GM12878 (cell line): ENCODE results near the gene PI4KA.

Experiments
- CTCF ChIP-seq, 3 experiments: IDR thresholded peaks in 2 of 3; conservative IDR thresholded peaks in 1 of 3; 2 replicates each; pipeline ENCODE4 v1.5.1; 2011; ENCODE audit warnings: low read depth in 3 of 3, low read length in 3 of 3, mild to moderate bottlenecking in 3 of 3, control low read depth in 2 of 3, moderate library complexity in 2 of 3, inconsistent platforms in 1 of 3, mixed read lengths in 1 of 3; ENCODE audit not compliant: control insufficient read depth in 2 of 3, insufficient read depth in 1 of 3; ENCODE audit errors: extremely low read depth in 1 of 3
- EZH2 ChIP-seq: IDR thresholded peaks from 2 replicates; pipeline ENCODE4 v1.6.1; 2012; ENCODE audit warnings: low read depth, mild to moderate bottlenecking, control low read depth, inconsistent platforms, low read length, borderline replicate concordance; ENCODE audit not compliant: control insufficient read depth
- NFIC ChIP-seq: IDR thresholded peaks from 2 replicates; pipeline ENCODE4 v1.6.1; 2012; ENCODE audit warnings: low read depth, mild to moderate bottlenecking, inconsistent platforms, low read length, moderate library complexity
- YY1 ChIP-seq: IDR thresholded peaks from 2 replicates; pipeline ENCODE4 v1.6.1; 2011; ENCODE audit warnings: low read depth, mild to moderate bottlenecking, low read length

DNA sequence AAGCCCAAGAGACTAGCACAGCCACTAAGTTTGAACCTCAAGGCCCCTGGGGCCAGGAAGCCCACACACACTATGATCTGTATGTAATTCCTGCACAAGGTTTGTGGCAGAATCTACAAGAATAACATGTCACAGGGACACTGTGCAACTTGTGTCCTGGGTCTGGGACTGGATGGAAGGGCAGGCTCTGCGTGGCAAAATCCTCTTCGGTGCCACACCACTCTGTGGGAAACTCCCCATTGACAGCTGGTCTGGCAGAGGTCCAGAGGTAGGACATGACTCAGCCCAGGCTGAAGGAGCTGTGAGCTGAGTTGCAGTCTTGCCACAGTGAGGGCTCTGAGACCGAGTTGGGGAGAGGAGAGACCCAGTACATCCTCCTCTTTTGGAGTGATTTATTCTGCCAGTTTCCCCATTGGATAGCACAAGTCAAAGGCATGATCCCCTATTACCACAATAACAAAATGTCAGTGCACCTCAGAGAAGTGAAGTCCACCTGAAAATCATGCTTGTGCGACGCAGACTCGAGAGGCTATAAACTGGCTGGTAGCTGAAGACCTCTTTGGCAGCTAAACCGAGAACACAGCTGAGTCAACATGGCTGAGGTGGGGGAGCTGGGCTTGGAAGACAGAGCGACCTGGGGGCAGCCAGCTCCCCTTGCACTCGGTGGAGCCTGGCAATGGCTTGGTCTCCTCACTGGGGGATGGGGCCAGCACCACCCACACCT is 108.0 kb downstream of the PI4KA start:
- TF ChIP-seq NFIC (no peak), CTCF (IDR thresholded peaks at IDR 0.05 in 2 of 3, conservative IDR thresholded peaks at IDR 0.05 in 1 of 3; ENCODE audit: control insufficient read depth in 2 of 3, extremely low read depth in 1 of 3, insufficient read depth in 1 of 3, low read depth in 3 of 3, low read length in 3 of 3) (no peak), YY1 (no peak), EZH2 (no peak)
